HEK293 (cell line): Measurements from ENCODE around the gene LIN7C.

ENCODE experiments used
- CTCF ChIP-seq: fragments of 450-650 bp; formaldehyde crosslinking; IDR thresholded peaks from 2 replicates; pipeline ENCODE4 v1.5.1; 2016; ENCODE audit warnings: missing biosample characterization, missing genetic modification characterization
- PATZ1 ChIP-seq: fragments of 450-650 bp; formaldehyde crosslinking; IDR thresholded peaks from 2 replicates; pipeline ENCODE4 v1.5.1; 2016; ENCODE audit warnings: missing biosample characterization, missing genetic modification characterization
- REST ChIP-seq: fragments of 450-650 bp; formaldehyde crosslinking; IDR thresholded peaks from 2 replicates; pipeline ENCODE4 v1.5.1; 2016; ENCODE audit warnings: missing biosample characterization, missing genetic modification characterization
- YY1 ChIP-seq: fragments of 450-650 bp; formaldehyde crosslinking; IDR thresholded peaks from 2 replicates; pipeline ENCODE4 v1.5.1; 2018; ENCODE audit warnings: missing biosample characterization, missing genetic modification characterization
- ZNF571 ChIP-seq: fragments of 450-650 bp; formaldehyde crosslinking; IDR thresholded peaks from 2 replicates; pipeline ENCODE4 v1.5.0; 2017; ENCODE audit warnings: missing biosample characterization, missing genetic modification characterization

- TF ChIP-seq CTCF (no peak), YY1 (tag by site-specific recombination) (no peak), ZNF571 (tag by site-specific recombination) (no peak), PATZ1 (no peak), REST (no peak)
Measured at GRCh38 chr11:27455667-27456066, 50.9 kb downstream of the LIN7C start.
